Gastroesophageal sphincter (tissue), 3 donors: Measurements from ENCODE around the gene TNS3.

ENCODE experiments used
- EP300 ChIP-seq: sonication (generic); formaldehyde crosslinking; IDR thresholded peaks from one replicate; pipeline ENCODE4 v1.6.1; 2017; ENCODE audit warnings: antibody characterized with exemption, mild to moderate bottlenecking
- POLR2AphosphoS5 ChIP-seq: sonication (generic); formaldehyde crosslinking; IDR thresholded peaks from one replicate; pipeline ENCODE4 v1.6.1; 2017; ENCODE audit warnings: antibody characterized with exemption
- TF ChIP-seq, protein P1 (sequence below), 4 experiments: fragments of 200-600 bp in 2 of 4; fragments of 450-650 bp in 2 of 4; sonication (generic) in 1 of 4; IDR thresholded peaks; one replicate each; pipeline ENCODE4 v1.5.1; 2017 to 2019; ENCODE audit warnings: antibody characterized with exemption in 4 of 4, mild to moderate bottlenecking in 2 of 4, moderate library complexity in 2 of 4

DNA sequence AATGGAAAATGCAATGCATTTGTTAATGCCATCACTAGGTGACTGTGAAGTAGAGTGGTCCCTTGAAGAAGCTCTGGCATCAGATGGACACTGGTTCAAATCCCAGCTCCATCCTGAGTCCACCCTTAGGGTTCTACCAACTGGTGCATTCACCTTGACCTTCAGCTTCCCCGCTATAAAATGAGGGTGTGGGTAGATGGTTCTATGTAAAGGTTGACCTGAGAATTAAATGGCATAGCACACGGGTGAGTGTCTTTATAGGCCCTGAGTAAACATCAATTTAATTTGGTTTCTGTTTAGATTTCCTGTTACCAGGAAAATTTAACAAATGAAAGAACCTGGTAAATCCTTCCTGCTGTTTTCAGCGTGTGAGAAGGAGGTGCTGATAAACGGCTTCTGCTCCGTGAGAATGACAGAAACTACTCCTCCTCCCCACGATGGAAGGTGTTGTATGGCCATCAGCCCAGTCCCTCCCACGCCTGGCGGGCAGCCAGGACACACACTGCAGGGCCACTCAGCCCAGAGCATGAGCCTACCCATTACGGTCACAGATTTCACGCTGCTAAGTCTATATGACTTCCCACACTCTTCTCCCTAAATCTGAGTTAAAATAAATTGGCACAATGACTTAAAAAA lies 210.1 kb downstream of the TNS3 start:
- TF ChIP-seq EP300: no peak
- TF ChIP-seq, protein P1, sequence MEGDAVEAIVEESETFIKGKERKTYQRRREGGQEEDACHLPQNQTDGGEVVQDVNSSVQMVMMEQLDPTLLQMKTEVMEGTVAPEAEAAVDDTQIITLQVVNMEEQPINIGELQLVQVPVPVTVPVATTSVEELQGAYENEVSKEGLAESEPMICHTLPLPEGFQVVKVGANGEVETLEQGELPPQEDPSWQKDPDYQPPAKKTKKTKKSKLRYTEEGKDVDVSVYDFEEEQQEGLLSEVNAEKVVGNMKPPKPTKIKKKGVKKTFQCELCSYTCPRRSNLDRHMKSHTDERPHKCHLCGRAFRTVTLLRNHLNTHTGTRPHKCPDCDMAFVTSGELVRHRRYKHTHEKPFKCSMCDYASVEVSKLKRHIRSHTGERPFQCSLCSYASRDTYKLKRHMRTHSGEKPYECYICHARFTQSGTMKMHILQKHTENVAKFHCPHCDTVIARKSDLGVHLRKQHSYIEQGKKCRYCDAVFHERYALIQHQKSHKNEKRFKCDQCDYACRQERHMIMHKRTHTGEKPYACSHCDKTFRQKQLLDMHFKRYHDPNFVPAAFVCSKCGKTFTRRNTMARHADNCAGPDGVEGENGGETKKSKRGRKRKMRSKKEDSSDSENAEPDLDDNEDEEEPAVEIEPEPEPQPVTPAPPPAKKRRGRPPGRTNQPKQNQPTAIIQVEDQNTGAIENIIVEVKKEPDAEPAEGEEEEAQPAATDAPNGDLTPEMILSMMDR (IDR thresholded peaks at IDR 0.05): no peak
- TF ChIP-seq POLR2AphosphoS5: peak; percentile 49
